Upper lobe of right lung (tissue), 1 donor: ENCODE results near the gene GPR35. TPM values are rescaled to one million over a fixed set of nuclear protein-coding genes. Genes with fewer than 3 reads are reported as not detected.

Experiments
- ATAC-seq: fragments of 200-7000 bp; cut with Tn5 transposase; one replicate; pipeline ENCODE4 v1.9.1; 2020; ENCODE audit warnings: mild to moderate bottlenecking, moderate library complexity
- DNase-seq: peaks from one replicate; pipeline ENCODE4 v3.0.0-alpha.2; 2020
- H3K27ac ChIP-seq: fragments of 200-600 bp; one replicate; pipeline ENCODE4 v1.8.0; 2022
- H3K27me3 ChIP-seq: fragments of 200-600 bp; one replicate; pipeline ENCODE4 v1.8.0; 2022; ENCODE audit warnings: mild to moderate bottlenecking
- H3K36me3 ChIP-seq: fragments of 200-600 bp; one replicate; pipeline ENCODE4 v1.8.0; 2022
- H3K4me1 ChIP-seq: fragments of 200-600 bp; one replicate; pipeline ENCODE4 v1.8.0; 2022
- H3K4me3 ChIP-seq: fragments of 200-600 bp; one replicate; pipeline ENCODE4 v1.8.0; 2022; ENCODE audit warnings: mild to moderate bottlenecking
- H3K9me3 ChIP-seq: fragments of 200-600 bp; one replicate; pipeline ENCODE4 v1.8.0; 2022
- intact Hi-C: fragments of 100-400 bp; cut with DNase I; formaldehyde crosslinking; loops from one replicate; pipeline ENCODE4 v1.11.0; 2022
- total RNA-seq: library from RNA; stranded (reverse); fragmentation: NEBNext Ultra II Directional; extraction: Animal tissue kit (Norgen Biotek cat#: 25700); gene quantifications from one replicate; pipeline ENCODE4 v1.2.1, GENCODE V29; 2021
- TF ChIP-seq, protein P1 (sequence below): fragments of 200-600 bp; IDR thresholded peaks from one replicate; pipeline ENCODE4 v1.8.0; 2022; ENCODE audit warnings: antibody characterized with exemption
- donor health status: DM: no; HTN: yes; CAD: no; lungs with severe emphysema.

The GPR35 gene
- total RNA-seq, 1 donor from 2014 or later = 3.4 TPM

DNA sequence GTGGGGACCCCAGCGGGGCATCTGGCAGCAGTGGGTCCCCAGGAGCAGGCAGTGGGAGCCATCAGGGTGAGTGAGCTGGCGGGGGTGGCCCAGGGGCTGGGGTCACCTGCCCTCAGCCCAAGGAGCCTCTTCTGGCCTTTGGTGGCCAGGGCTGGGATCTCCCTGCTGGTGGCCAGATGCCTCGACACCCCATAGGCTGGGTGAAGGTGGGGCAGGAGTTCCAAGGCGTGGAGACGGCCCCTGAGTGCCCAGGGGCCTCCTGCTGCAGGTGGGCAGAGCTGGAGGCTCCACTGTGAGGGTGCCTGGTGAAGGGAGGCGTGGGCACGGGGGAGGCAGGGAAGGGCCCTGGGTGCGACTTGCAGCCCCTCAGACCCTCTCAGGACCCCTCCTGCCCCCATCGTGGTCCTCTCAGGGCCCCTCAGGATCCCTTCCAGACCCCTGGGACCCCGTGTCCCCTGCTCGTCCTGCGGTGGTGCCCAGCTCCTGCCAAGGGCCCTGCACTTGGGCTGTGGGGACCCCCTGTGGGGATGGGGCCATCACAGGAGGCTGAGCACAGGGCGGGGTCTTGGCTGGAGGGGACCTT is 5.0 kb upstream of the GPR35 start:
- peak; percentile 62 for DNase-seq
- no peaks in the 10 kb centered on the region for H3K9me3 ChIP-seq
- peaks cover 9% of the 10 kb centered on the region for H3K4me1 ChIP-seq
- no peak overlapping the region for H3K4me3 ChIP-seq
- no peaks in the 10 kb centered on the region for H3K27me3 ChIP-seq
- TF ChIP-seq, protein P1, sequence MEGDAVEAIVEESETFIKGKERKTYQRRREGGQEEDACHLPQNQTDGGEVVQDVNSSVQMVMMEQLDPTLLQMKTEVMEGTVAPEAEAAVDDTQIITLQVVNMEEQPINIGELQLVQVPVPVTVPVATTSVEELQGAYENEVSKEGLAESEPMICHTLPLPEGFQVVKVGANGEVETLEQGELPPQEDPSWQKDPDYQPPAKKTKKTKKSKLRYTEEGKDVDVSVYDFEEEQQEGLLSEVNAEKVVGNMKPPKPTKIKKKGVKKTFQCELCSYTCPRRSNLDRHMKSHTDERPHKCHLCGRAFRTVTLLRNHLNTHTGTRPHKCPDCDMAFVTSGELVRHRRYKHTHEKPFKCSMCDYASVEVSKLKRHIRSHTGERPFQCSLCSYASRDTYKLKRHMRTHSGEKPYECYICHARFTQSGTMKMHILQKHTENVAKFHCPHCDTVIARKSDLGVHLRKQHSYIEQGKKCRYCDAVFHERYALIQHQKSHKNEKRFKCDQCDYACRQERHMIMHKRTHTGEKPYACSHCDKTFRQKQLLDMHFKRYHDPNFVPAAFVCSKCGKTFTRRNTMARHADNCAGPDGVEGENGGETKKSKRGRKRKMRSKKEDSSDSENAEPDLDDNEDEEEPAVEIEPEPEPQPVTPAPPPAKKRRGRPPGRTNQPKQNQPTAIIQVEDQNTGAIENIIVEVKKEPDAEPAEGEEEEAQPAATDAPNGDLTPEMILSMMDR = no peak
- ATAC-seq = no peak
- no peaks in the 10 kb centered on the region for H3K36me3 ChIP-seq
- intact Hi-C loops = no loop called here
- H3K27ac ChIP-seq = no peak overlapping the region

GRCh38 chr2:240620859-240621258 is 4.4 kb upstream of the GPR35 start:
- intact Hi-C loops = no loop called here
- Histone ChIP-seq H3K36me3 (no peaks in the 10 kb centered on the region), H3K27ac (no peak overlapping the region), H3K9me3 (no peaks in the 10 kb centered on the region), H3K4me1 (peaks cover 9% of the 10 kb centered on the region), H3K27me3 (no peaks in the 10 kb centered on the region), H3K4me3 (no peak overlapping the region)
- no peak for ATAC-seq
- peak; percentile 40 for DNase-seq
- TF ChIP-seq, protein P1 = no peak

DNA sequence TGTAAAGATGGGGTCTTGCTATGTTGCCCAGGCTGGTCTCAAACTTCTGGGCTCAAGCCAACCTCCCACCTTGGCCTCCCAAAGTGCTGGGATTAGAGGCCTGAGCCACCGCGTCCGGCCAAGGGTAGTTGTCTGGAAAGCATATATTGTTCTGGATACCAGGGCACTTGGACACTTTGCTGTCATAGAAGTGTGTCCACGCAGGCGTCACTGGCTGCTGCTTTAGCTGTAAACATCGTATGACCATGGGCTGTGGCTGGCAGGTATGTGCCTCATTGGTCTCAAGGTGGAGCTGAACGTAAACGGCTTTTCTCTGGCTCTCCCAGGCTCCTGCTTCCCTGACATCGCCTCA is 3.2 kb upstream of the GPR35 start:
- intact Hi-C loops = no loop called here

DNA sequence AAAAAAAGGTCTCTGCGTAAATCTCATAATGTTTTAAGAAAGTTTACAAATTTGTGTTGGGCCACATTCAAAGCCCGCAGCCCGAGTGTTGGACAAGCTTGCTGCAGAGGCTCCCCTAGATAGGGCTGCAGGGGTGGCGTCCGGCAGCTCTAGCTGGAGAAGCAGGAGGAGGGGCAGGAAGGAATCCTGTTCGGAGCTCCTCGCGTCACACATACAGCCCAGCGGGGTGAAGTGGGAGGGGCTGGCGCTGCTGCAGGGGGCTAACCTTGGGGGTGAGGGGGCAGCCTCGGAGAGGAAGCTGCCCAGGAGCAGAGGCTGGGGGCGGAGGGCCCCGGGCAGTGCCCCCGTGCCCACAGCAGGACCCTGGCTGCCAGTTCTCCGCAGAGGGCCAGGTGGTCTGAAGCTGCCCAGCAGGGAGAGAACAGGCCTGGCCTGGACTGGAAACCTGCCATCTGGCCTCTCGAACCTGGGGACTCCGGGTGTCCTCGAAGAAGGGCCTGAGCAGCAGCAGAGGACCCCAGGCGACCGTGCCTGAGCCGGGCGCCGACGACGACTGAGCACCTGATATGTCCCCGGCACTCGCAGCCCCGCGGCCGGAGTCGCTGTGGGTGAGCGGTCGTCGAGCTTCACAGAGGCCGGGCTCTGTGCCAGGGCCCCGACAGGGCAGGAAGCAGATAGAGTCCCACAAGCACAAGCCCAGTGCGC is 2.6 kb upstream of the GPR35 start:
- ATAC-seq (no peak), DNase-seq (peak; percentile 64)
- Histone ChIP-seq H3K4me1 (peaks cover 9% of the 10 kb centered on the region), H3K36me3 (no peaks in the 10 kb centered on the region), H3K9me3 (no peaks in the 10 kb centered on the region), H3K27me3 (no peaks in the 10 kb centered on the region), H3K27ac (no peak overlapping the region), H3K4me3 (no peak overlapping the region)
- TF ChIP-seq, protein P1 = no peak
- intact Hi-C loops = no loop called here

More for the DNA sequence above, 3.2 kb upstream of the GPR35 start:
- Histone ChIP-seq H3K27me3 (no peaks in the 10 kb centered on the region), H3K4me1 (peaks cover 9% of the 10 kb centered on the region), H3K4me3 (no peak overlapping the region), H3K9me3 (no peaks in the 10 kb centered on the region), H3K27ac (no peak overlapping the region), H3K36me3 (no peaks in the 10 kb centered on the region)
- DNase-seq = peak; percentile 39
- TF ChIP-seq, protein P1 = no peak
- no peak for ATAC-seq

DNA sequence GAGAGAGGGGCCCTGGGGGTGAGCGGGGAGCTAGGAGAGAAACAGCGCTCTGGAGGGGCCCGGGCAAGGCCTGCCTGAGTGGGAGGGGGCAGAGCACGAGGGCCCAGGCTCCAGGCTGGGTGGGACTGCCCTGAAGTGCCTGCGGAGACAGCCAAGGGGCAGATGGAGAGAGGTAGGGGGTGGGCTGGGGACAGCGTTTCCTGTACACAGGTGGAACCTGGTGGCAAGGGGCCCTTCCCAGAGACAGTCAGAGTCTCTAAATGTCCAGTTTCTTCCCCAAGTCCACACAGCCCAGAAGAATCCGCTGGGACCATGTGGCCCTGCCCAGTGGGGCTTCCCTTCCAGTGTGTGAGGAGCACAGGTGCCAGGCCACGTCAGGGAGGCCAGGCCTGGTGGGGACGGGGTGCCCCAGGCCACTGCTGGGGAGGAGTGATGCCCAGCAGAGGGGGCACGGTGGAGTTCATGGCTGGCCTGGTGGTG is 1.7 kb upstream of the GPR35 start:
- Histone ChIP-seq H3K4me1 (peaks cover 9% of the 10 kb centered on the region), H3K9me3 (no peaks in the 10 kb centered on the region), H3K27ac (no peak overlapping the region), H3K27me3 (no peaks in the 10 kb centered on the region), H3K4me3 (no peak overlapping the region), H3K36me3 (no peaks in the 10 kb centered on the region)
- intact Hi-C loops = no loop called here
- ATAC-seq = no peak
- peak; percentile 57 for DNase-seq
- TF ChIP-seq, protein P1 = no peak
